H1 (cell line): ENCODE results near the gene BCAS3.

Experiments
- CTCF ChIP-seq, 3 experiments: IDR thresholded peaks; 1 replicate in 2 of 3; 2 replicates in 1 of 3; pipeline versions ENCODE4 v1.5.1 to v1.6.1; 2011; ENCODE audit warnings: low read length in 3 of 3, mild to moderate bottlenecking in 3 of 3, inconsistent platforms in 2 of 3, low read depth in 1 of 3, moderate library complexity in 1 of 3; ENCODE audit not compliant: insufficient read depth in 1 of 3; ENCODE audit errors: control extremely low read depth in 1 of 3
- EZH2 ChIP-seq: fragments of 200-600 bp; sonication (generic); IDR thresholded peaks from 2 replicates; pipeline ENCODE4 v1.7.1; 2012; ENCODE audit warnings: low read depth, mild to moderate bottlenecking, moderate library complexity, low read length, inconsistent platforms; ENCODE audit not compliant: severe bottlenecking
- JUN ChIP-seq: IDR thresholded peaks from 2 replicates; pipeline ENCODE4 v1.6.1; 2011; ENCODE audit warnings: low read depth, mild to moderate bottlenecking, improper control_type of control experiment, low read length
- POLR2A ChIP-seq, 2 experiments: IDR thresholded peaks; 1 replicate in 1 of 2; 2 replicates in 1 of 2; pipeline ENCODE4 v1.6.1; 2011; ENCODE audit warnings: low read depth in 2 of 2, low read length in 2 of 2, mild to moderate bottlenecking in 2 of 2; ENCODE audit errors: control extremely low read depth in 1 of 2
- POLR2AphosphoS5 ChIP-seq: IDR thresholded peaks from 2 replicates; pipeline ENCODE4 v1.6.1; 2011; ENCODE audit warnings: low read depth, low read length
- TAF1 ChIP-seq: IDR thresholded peaks from 2 replicates; pipeline ENCODE4 v1.6.1; 2011; ENCODE audit warnings: mild to moderate bottlenecking, low read depth, low read length

- TF ChIP-seq POLR2A (IDR thresholded peaks at IDR 0.05; ENCODE audit: control extremely low read depth in 1 of 2, low read depth in 2 of 2, low read length in 2 of 2) (no peak), TAF1 (no peak), EZH2 (no peak), CTCF (IDR thresholded peaks at IDR 0.05; ENCODE audit: control extremely low read depth in 1 of 3, insufficient read depth in 1 of 3, low read depth in 1 of 3, low read length in 3 of 3) (no peak), POLR2AphosphoS5 (no peak), JUN (no peak)
These were observed 736.7 kb downstream of the BCAS3 start for GRCh38 chr17:61414141-61414935.
